Fibroblast of skin of left quadriceps (primary cell): Measurements from ENCODE around the gene MSMP.
A peak's percentile ranks its signal among the peaks of the same experiment; 100 is the strongest.

Experiments
- DNase-seq, 2 experiments: peaks; one replicate each; pipeline ENCODE4 v3.0.0-alpha.2; 2013; ENCODE audit warnings: low read depth in 2 of 2

The MSMP gene

GRCh38 chr9:35743880-35744518 is 10.1 kb downstream of the MSMP start:
- no peak for DNase-seq

GRCh38 chr9:35743452-35743851 is 10.6 kb downstream of the MSMP start:
- DNase-seq: no peak

GRCh38 chr9:35741740-35742139 is 12.3 kb downstream of the MSMP start:
- no peak for DNase-seq

GRCh38 chr9:35740243-35740642 is 13.8 kb downstream of the MSMP start:
- DNase-seq: no peak

GRCh38 chr9:35738924-35739323 is 15.2 kb downstream of the MSMP start:
- no peak for DNase-seq

GRCh38 chr9:35738186-35738585 is 15.9 kb downstream of the MSMP start:
- no peak for DNase-seq

- DNase-seq: no peak
Observed at GRCh38 chr9:35737143-35737542, 16.9 kb downstream of the MSMP start.

- DNase-seq: peak; percentile 37 to 46
Observed at GRCh38 chr9:35736201-35736633, 17.9 kb downstream of the MSMP start.

GRCh38 chr9:35734096-35734495 is 20.0 kb downstream of the MSMP start:
- no peak for DNase-seq

GRCh38 chr9:35732800-35733541 is 21.1 kb downstream of the MSMP start:
- no peak for DNase-seq

- peak; percentile 98 for DNase-seq
Observed at GRCh38 chr9:35732185-35732799, 21.8 kb downstream of the MSMP start, which contains the start of the genes CREB3 and TLN1. CREB3 (plus strand) TSS chr9:35732666; CDS start chr9:35732773, 107 bp downstream. TLN1 (minus strand) TSS chr9:35732195; CDS start chr9:35725694, 6,501 bp downstream.

GRCh38 chr9:35731415-35732184 is 22.5 kb downstream of the MSMP start:
- DNase-seq: no peak

GRCh38 chr9:35730486-35730854 is 23.6 kb downstream of the MSMP start:
- no peak for DNase-seq

GRCh38 chr9:35729700-35730485 is 24.2 kb downstream of the MSMP start:
- DNase-seq: peak; percentile 77

GRCh38 chr9:35729101-35729500 is 25.0 kb downstream of the MSMP start:
- DNase-seq: no peak

GRCh38 chr9:35728041-35728971 is 25.8 kb downstream of the MSMP start:
- peak; percentile 88 to 90 for DNase-seq

- no peak for DNase-seq
Observed at GRCh38 chr9:35727676-35728040, 26.4 kb downstream of the MSMP start.

- no peak for DNase-seq
Observed at GRCh38 chr9:35726931-35727330, 27.1 kb downstream of the MSMP start.

GRCh38 chr9:35725362-35725761 is 28.7 kb downstream of the MSMP start:
- no peak for DNase-seq

- DNase-seq: no peak
Observed at GRCh38 chr9:35723908-35724307, 30.2 kb downstream of the MSMP start.
